GM19043 (cell line): ENCODE measurements around the gene TBCD.

Source experiments
- ATAC-seq: cut with Tn5 transposase; IDR thresholded peaks from one replicate; pipeline ENCODE4 v1.9.1; 2021; ENCODE audit warnings: low read depth; ENCODE audit not compliant: unreplicated experiment

The TBCD gene

DNA sequence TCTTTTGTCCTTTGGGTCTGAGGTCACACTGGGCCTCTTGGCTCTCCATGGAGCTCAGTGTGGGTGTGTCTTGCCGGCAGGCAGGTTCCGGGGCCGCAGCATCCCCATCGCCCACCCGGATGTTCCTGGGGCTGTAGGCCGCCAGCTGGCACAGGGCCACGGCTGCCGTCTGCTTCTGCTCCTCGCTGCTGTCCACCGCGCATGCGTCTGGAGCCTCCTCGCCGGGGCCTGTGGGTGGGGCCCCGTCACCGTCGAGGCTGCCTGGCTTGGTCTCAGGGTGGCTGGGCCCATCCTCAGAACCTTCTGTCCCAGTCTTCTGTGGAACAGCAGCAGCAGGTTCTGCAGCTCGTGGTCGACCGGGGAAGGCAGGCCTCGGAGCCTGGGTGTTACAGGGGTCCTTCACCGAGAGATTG, 78.4 kb downstream of the TBCD start:
- ATAC-seq = no peak

DNA sequence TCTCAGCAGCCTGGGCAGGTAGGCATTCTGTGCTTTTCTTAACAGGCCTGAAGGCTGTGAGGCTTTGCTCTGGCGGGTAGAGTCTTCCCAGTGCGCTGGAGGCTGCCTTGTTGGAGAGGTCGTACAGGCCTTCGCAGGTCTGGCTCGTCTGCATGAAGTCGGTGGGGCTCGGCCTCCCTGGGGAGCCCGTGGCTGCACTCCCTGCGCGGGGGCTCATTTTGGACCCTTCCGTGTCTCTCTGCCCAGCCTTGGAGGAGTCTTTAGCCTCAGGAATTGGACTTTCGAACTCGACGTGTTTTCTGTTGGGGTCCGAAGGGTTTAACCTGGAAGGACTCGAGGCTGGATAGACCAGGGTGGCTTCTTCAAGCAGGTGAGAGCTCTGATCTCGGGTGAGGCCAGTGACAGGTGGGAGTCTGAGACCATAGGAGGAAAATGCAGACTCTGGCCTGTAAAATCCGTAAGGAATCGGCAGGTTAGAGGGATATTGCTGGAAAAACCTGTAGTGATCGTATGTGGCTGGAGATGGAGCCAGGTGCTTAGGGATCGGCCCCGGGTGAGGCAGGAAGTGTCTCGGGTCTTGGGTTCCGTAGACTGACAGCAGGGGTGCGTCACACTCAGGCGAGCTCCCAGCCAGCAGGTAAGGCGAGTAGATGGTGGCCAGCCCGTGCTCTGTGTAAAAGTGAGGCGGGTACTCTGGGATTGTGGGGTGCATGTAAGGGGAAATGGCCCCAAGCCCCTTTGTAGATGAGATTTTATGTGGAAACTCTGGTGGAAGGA, 79.4 kb downstream of the TBCD start:
- no peak for ATAC-seq

DNA sequence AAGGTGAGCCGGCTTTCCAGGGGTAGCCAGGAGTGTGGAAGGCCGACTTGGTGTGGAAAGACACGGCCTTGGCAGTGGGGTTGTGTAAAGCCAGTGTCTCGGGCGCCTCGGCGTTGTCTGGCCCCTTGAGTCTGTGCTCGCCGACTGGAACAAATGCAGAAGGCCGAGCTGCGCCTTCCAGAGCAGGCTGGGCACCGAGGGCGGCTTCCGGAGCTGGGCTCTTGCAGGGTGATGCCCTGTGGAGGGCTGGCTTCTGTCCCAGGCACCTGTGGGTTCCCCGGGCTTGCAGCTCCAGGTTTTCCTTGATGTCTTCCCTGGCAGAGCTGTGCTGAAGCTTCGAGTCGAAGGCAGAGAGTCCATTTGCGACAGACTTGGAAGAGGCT, 79.9 kb downstream of the TBCD start:
- ATAC-seq = no peak

DNA sequence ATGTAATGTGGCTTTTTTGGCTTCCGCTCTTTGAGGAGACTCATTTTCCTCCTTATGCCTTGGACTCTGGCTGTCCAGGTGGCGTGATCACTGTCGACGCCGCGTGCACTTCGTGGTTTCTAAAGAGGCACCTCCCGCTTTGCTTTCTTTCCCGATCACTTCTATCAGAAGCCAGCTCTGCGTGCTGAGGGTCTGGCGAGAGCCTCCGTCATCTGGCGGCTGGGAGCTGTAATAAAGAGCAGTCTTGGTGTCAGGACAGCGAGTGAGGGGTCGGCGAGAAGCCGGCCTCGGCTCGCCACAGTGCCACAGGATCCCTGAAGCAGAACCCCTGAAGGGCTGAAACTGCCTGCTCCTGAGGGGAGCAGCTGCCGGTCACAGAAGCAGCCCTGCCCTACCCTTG, 80.5 kb downstream of the TBCD start:
- no peak for ATAC-seq

DNA sequence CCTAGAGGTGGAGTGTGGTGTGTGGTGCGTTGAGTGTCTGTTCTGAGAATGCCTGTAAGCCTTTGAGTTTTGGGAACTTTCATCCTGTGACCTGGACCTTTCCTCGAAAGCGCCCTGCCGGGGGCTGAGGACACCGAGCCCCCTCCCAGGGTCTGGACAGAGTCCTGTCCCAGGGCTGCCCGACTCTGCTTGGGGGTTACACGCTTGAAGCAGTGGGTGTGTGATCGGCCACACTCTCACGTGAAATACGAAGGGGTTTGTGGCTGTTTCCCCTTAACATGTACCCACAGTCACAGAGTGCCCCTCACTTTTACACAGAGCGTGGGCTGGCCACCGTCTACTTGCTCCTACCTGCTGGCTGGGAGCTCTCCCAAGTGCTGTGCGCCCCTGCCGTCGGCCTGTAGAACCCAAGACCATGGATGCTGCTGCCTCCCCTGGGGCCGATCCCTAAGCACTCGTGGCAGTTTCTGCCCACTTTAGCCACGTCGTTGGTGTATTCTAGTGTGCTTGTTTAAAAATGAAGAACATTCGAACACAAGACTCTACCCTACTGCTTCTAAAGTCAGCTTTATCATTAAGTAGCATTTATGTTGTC, 81.1 kb downstream of the TBCD start:
- ATAC-seq = no peak

DNA sequence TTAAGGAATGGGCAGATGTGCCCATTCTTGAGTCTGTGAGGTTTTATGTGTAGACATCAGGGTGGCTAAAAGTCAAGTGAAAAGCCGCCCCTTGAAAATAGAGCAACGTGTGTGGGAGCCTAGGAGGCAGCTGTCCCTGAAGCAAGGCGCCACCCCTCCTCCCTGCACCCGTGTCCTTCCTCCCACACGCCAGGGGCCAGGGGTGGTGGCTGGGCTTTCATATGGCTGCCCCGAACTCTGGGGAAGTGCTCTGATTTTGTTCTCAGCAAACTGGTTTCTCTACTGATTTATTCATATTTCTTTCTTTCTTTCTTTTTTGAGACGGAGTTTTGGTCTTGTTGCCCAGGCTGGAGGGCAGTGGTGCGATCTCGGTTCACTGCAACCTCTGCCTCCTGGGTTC, 83.3 kb downstream of the TBCD start:
- no peak for ATAC-seq

DNA sequence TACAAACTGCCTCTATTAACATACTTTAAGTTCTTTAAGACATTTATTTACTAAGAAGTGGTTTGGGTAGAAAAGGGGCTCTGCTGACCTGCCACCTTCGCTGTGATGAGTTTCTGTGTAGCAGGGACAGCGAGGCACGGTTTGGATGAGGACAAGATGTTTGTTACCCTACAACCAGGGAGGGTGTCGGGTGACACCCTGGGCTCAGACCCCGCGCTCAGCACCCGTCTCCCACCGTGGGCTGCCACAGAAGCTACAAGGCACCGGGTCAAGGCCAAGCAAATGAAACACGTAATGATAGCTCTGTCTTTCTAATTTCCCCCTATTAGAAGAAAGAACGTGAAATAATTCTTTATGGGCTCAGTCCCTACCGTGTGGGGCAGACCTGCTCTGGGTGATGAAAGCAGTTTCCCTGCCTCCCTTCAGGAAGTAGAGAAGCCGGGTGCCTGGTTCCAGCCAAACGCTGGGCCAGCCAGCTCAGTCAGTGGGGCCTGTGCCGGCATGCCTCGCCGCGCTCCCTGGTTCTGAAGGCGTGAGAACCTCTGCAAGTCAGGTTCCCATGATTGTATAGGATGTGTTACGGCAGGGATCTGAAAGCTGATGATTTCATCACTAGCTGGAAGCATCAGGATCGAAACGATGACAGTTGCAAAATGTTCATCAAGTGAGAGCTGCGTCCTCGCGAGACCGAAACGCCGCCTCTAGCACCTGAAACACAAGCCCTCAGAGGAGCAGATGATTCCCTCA, 84.1 kb downstream of the TBCD start:
- ATAC-seq = no peak

DNA sequence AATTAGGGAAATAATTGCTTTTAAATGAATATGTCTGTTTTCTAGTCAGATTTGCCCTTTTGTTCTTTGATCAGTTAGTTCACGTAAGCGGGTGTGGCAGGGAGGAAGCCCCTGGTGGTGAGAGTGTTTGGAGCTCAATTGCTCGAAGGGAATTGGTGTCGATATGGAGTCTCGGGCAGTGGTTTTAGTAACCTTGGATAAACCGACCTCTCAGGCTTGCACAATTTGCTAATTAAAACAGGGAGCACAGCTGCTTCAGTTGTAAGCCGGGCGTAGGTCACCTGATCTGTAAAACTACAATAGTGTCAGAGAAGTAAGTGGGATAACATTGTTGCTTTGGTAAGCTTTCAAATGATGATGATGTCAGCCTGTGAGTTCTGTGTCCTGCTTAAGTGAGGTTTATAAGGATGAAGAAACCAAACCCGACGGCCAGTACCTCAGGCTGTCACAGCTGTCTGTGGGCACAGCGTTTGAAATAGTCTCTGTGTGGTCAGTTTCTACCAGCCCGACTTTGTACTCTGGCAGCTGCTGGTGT, 85.0 kb downstream of the TBCD start:
- no peak for ATAC-seq

DNA sequence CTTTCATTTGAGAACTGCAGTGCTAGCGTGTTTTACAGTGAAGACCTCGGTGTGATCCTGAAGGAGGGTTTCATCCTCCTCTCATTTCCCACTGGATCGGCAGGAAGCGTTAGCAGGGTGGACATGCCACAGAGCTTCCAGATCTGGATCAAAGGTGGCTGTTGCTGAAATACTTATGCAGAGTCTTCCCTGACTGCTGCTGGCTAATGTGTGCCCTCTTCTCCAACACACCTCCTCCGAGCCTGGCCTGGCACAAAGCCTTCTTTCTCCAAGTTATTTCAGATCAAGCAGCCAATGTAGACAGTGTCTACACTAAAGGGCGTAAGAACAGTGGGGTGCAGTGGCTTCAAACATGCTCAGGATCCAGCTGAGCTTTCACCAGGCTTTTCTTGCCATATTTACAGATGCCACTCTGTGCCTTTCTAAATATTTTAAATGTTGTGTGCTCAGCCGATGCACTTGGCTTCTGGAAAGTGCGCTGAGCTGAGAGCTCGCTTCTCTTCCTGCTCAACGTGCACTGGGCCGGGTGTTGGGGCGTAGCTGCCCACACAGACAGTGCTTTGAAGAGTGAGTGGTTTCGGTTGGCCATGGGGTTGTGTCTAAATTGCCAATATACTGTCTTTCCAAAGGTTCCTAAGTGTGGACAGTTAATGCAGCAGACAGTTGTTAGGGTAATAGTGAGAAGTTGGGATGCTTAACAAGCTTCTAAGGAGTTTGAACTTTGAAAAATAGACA, 85.9 kb downstream of the TBCD start:
- no peak for ATAC-seq

DNA sequence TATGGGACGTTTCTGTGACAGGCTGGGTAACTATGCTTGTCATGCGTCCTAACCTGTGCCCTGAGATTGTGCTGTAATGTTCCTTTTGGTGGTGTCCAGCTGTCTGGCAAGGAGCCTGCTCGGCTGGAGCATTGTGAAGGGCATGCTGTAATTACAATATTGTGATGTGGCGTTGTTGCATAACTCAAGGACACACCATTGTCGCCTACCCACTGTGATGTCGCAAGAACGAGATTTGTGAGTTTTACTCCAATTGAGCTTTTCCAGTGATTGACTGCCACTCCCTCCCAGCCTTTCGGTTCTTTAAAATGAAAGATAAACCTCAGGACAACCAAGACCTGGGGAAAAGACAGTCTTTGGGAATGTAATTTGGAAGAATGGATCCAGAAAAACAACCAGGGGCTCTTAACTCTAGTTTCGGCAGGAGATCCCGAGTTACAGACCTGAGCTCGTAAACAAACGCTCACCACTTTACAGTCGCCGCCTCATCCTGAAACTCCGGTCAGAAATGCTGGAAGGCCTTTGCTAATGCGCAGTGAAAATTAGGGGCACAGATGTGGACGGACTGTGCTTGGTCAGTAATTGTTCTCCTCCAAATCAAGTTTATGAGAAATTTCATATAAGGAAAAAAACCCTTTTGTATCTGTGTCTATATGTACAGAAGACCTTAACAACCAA, 86.7 kb downstream of the TBCD start:
- no peak for ATAC-seq

DNA sequence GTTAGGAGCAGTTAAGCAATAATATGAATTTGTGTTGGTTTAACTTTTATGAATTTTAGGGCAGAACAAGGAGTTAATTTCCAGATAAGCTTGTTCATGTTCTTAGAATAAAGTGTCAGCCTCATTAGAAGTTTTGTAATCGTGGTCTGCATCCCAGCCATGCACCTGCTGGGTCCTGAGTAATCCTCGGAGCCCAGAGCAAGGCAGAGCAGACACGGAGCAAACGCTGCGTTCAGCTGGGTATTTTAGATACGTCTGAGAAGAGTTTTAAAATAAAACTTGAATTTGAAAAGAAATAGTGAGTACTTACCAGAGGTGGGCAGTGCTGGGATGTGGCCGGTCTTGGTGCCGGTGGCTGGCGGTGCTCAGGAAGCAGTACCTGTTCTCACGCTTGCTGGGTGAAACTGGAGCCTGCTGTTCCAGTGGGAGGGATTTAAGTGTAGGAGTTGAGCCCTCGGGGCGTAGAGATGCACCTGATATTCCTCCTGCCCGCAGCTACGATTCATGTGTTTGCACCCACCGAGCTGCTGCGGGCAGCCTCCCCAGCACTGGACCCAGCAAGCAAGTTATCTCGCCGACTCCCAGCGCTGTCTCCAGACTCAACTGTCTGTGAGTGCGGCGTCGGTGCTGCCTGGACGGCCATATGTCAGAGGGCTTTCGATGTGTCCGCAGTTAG, 87.9 kb downstream of the TBCD start, which contains the start of gene ZNF750:
Gene ZNF750, minus strand, starts transcription at position 406 of the 676 bp plus-strand sequence. CDS start 7,568 bp downstream, outside the sequence.
- ATAC-seq = no peak

DNA sequence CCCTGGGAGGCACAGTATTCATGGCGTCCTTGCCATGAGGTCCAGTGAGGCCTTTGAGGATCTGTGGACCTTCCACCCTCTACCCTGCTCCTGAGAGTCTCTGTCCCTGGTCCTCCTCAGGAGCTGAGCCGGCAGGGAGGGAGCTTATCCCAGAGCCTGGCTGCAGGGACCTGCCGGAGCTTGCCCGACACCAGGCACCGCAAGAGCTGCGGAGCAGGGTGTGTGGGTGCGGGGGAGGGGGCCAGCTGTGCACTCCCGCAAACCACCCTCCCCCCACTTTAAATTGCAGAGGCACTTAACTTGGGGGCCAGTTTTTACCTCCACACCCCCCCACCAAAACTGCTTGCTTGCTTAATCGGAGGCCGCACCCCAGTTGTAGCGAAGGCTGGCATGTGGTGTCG, 88.6 kb downstream of the TBCD start:
- ATAC-seq = no peak

DNA sequence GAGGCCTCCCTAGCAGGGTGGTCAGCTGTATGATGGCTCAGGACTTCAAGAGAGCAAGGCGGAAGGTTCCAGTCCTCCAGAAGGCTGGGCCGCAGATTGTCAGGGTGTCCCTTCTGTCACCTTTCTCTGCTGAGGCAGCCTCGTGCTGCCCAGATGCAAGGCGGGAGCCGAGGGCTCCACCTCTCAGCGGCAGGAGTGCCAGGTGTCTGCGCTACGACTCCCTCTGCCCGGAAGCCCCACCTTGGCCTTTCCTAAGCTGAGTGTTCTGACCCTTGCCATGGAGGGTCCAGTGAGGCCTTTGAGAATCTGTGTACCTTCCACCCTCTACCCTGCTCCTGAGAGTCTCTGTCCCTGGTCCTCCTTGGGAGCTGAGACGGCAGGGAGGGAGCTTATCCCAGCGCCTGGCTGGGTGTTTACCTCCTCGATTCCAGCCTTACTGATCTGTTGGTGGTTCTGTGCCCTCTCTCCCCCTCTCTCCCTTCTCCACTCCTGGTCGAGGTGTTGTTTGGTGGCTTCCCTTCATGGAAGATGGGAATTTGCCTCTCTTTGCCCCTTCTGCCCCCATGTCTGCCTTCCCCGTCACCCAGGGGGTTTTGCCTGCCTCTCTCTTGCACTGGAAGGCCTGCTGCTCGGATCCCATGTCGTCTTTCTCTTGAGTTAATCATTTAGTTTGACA, 90.2 kb downstream of the TBCD start:
- no peak for ATAC-seq

DNA sequence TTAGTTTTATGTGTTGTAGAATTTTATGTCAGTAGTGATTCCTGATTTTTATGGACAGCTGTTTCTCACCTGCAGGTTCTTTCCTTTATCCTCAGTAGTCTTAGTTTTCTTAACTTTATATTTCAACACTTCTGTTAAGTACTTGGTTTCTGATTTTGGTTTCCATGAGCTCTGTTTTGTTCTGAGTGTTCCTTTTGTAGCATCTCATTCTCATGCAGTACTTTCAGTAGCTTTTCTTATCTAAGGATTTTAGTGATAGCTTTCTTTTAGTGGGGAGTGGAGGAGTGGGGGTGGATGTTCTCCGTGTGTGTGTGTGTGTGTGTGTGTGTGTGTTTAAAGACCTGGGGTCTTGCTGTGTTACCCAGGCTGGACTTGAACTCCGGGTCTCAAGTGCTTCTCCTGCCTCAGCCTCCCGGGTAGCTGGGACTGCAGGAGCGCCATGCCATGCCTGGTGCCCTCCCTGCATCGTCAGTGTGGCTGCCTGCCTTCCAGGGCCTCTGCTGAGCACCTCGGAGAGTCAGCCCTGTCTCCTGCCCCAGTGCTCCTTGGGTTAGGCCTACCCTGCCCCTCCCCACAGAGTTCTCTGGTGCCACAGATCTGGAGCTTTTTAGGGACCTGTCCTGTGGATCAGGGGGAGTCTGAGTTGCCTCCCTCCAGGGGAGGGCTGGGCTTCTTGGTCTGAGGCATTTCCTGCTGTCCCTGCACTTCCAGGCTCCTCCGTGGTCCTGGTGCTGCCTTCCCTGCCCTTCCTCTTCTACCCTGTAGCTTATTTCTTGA, 92.2 kb downstream of the TBCD start:
- ATAC-seq = no peak

DNA sequence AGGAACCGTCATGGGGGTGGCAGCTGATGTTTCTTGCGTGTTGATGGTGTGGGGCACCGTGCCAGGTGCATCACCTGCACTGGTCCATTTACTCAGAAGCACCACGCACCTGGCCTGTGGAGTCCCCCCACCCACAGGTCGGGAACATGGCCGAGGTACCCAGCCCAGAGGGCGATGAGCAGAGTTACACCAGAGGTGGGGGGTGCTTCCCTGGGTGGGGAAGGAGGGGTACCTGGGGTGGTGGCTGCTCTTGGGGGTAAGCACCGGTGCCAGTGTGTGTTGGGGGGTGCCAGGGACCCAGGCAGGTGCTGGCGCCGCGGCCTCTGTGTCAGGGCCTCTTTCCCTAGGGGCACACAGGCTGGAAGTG, 92.9 kb downstream of the TBCD start:
- ATAC-seq = no peak

DNA sequence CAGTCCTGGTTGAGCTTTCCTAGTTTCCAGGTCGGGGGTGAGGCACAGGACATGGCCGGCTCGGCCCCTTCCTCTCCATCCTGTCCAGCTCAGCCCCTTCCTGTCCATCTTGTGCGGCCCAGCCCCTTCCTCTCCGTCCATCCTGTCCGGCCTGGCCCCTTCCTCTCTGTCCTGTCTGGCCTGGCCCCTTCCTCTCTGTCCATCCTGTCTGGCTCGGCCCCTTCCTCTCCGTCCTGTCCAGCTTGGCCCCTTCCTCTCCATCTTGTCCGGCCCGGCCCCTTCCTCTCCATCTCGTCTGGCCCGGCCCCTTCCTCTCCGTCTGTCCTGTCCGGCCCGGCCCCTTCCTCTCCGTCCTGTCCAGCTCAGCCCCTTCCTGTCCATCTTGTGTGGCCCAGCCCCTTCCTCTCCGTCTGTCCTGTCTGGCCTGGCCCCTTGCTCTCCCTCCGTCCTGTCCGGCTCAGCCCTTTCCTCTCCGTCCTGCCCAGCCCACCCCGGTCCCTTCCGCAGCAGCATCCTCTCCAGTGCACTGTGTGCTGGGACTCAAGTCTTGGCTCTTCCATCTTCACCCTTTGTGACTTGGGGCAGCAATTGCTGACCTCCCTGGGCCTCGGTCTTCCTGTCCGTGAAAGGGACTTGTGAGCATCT, 93.4 kb downstream of the TBCD start:
- ATAC-seq = no peak

DNA sequence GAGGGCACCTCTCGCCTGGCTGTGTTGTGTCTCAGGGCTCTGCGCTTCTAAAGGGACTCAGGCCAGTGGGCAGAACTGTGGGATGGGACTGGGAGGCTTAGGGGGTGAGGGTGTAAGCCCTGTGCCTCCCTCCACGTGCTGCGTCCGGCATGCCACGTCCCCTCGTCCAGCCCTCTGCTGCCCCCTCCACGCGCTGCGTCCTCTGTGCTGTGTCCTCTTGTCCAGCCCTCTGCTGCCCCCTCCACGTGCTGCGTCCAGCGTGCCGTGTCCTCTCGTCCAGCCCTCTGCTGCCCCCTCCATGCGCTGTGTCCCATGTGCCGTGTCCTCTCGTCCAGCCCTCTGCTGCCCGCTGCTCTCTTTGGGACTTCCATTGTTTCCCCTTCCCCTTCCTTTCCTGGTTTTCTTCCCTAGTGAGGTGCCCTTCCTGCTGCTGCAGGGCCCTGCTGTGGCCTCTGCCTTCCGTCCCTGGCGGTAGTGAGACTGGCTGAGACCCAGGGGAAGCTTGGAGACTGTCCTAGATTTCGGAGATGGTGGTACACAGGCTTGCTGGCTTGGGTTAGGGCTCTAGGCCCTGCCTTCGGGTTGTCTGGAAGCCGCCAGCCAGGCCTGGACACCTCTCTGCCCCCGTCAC, 94.3 kb downstream of the TBCD start:
- no peak for ATAC-seq
